NCI-H2227 (cell line): ENCODE data around the gene B4GALNT3.

Experiments
- DNase-seq: peaks from one replicate; lab custom pipeline; 2025; ENCODE audit not compliant: unreplicated experiment; lab: John Stamatoyannopoulos, UW

The B4GALNT3 gene

GRCh38 chr12:556498-556897 is 96.8 kb downstream of the B4GALNT3 start:
- DNase-seq, result no peak

GRCh38 chr12:558580-558979 is 98.8 kb downstream of the B4GALNT3 start:
- no peak for DNase-seq

DNA sequence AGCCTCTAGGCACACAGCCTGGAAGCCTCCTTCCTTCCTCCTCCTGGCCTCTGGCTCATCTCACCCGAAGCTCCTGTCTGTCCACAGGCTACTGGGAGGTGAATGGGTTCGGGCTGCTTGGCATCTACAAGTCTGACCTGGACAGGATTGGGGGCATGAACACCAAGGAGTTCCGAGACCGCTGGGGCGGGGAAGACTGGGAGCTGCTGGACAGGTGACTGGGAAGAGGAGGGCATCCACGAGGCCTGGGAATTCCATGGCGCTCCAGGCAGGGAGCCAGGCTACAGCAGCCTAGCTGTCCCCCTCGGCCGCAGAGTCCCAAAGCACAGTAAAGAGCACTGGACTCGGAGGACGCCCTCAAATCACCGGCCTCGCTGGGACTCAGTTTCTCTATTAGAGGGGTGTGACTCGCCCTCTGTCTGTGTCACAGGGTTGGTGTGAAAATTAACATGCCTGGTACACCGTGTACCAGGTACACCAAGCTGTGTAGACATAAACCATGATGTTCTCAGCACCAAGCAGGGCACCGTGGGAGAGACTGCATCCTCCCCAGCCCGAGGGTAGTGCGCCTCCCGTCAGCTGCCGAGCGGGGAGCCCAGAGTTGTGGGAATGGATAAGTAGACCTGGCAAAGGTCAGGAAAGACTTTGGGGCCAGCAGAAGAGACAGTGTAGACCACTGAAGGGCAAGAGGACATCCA is 99.6 kb downstream of the B4GALNT3 start:
- no peak for DNase-seq

DNA sequence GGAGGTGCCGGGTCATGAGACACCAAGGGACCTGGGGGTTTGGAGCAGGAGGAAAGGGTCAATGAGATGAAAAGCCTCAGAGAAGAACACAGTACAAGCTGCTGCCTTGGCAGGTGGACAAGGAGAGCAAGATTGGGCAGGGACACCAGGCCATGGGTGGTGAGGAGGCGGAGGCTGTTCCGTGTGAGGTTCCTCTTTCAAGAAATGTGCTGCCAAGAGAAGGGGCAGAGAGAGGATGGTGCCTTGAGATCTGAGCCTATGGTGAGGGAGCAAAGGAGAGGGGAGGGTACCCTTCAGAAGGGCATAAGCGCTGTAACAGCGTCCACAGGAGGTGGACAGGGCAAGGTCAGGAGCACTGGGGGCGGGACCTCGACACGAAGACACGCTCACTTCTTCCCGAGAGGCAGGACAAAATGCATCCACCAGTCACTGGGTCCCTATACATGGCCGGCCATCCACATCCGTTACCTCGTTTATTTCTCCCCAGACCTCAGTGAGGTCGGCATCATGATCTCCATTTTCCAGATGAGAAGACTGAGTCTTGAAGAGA is 100.2 kb downstream of the B4GALNT3 start:
- DNase-seq, result no peak

DNA sequence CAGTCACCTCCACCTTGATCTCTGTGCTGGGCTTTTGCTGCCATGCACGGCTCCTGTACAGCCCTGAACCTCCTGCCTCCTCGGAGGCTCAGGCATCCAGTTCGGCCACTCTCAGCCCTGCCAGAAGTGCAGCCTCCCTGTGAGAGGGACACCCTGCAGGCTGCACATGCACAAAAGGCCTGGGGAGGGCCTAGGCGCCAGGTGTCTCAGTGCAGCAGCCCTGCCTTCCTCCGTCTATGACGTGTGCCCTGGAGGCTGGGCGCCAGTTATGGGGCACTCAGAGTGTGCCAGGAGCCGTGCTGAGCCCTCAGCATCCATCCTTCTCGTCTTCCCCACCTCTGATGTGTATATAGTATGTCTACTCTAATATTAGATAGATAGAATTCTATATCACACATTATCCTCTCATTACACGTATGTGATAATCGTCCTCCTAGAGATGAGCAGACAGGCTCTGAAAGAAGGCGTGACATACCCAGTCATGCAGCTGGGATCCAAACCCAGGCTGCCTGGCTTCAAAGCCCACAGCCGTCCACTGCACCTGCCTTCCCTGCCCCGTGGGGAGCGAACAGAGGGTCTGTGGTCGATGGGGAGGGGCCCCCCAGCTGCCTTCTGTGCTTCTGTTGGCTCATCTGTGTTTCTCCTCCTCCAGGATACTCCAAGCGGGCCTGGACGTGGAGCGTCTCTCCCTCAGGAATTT is 101.1 kb downstream of the B4GALNT3 start:
- no peak for DNase-seq

- DNase-seq, result no peak
Measured at GRCh38 chr12:561391-561705, 101.6 kb downstream of the B4GALNT3 start.

DNA sequence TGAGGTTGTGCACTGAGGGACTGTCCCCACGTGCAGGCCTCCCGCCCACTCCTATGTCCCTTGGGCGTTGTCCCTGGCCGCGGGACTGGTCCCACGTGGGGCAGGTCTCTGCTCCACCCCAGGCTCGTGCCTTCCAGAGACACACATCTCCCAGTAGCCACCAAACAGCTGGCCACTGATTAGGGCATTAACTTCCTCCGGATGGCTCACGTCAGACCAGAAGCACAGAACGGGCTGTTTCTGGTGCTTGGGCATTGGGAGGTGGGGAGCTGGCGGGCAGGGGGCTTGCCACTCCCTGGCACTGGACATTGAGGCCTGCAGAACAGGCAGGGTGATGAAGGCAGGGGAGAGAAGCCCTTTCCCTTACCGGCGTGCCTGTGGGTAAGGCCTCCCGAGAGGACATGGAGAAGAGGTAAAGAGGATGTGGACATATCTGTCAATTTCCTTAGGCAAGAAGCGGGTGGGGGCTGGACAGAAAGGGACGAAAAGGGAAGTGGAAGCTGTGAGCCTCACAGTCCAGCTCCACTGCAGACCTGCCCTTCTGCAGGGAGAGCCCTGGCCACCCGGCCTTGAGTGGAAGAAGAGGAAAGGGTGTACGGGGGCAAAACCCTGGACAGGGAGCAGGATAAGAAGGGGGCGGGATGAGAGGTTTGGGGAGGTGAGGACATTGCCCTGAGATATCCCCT is 102.3 kb downstream of the B4GALNT3 start:
- no peak for DNase-seq

GRCh38 chr12:562634-563033 is 102.9 kb downstream of the B4GALNT3 start:
- no peak for DNase-seq

- no peak for DNase-seq
Measured at GRCh38 chr12:563250-563781, 103.6 kb downstream of the B4GALNT3 start.

DNA sequence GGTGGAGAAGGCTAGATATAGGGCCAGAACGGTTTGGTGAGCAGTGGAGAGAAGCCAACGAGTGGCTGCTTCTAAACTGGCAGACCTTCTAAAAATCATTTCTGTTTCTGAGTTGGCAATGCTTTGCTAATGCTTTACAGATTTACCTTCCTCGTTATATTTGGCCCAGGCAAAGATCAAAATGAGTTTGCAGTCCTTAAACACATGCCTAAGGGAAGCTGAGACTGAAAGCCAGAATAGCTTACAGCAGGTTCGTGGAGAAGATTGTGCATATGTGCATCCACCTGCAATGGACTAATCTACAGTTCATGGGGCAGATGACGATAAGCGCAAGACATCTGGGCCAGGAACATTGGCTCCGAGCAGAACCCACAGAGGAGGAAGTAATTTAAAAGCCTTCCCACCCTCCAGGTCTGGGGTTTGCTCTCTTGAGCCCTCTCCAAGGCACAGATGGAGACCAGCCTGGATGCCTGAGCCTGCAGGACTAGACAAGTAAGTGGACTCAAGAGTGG is 104.1 kb downstream of the B4GALNT3 start:
- no peak for DNase-seq

- DNase-seq, result no peak
Measured at GRCh38 chr12:565161-565560, 105.4 kb downstream of the B4GALNT3 start.

DNA sequence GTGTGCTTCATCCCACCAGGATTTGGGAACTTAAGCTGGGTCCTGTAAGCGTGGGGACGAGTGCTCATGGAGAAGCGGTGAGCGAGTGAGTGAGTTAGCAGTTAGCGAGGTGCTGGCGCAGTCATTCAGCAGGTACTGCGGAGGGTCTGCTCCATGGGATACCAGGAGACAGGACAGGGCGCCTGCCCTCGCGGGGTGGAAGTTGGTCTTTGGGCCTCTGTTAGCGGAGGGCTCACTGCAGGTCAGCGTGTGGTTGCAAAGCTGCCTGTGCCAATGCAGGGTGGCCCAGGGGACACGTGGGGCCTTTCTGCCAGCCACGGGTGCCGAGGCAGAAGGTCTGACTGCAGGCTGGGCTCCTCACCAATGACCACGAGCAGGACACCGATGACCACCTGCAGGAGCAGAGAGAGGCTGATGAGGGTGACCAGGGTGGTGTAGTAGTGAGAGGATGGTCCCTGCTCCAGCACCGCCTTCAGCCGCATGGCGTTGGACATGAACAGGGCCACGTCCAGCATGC is 105.9 kb downstream of the B4GALNT3 start:
- no peak for DNase-seq

DNA sequence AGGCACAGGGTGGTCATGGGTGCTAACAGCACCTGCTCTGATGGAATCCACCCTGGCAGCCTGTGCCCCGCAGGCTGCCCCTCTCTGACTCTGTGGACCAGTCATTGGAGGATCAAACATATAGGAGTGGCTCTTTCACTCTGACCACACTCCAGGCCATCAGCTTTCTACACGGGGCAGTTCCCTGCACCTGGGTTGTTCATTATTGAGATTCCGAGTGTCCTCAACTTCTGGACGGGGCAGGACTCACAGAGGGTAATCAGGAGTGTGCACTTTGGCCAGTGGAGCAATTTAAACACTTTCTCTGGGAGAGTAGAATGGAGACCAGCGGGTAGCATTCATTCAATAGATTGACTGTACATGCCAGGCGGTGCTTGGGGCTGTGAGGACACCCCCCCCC is 108.7 kb downstream of the B4GALNT3 start:
- DNase-seq, result no peak

DNA sequence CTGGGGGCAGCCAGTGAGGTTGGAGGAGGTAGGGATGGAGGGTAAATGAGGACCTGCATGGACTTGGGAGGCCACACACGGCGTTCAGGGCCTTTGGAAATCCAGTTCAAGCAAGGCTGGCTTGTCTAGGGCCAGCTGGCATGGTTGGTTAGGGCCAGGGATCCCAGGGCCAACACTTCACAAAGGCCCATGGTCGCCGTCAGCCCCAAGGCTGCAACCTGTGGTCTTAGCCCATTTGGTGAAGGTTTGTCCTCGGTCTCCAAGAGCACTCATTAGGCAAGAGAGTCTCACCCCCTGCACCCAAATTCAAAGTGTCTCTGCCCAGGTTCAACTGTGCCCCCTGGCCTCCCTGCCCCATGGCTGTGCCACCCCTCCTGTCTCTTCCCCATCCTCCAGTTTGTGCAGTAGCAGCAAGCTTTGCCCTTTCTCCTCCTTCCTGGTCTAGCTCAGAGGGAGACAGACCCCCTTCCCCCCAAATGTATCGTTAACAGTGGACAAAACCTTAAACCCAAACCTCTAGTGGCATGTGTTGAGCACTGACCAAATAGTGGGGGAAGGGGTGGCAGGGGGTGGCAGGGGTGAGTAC is 109.4 kb downstream of the B4GALNT3 start:
- DNase-seq, result no peak

GRCh38 chr12:569803-570434 is 110.2 kb downstream of the B4GALNT3 start:
- DNase-seq, result peak; percentile 73

- DNase-seq, result peak; percentile 2
Measured at GRCh38 chr12:570435-570920, 110.7 kb downstream of the B4GALNT3 start.

GRCh38 chr12:570921-571794 is 111.4 kb downstream of the B4GALNT3 start:
- DNase-seq, result peak; percentile 2

DNA sequence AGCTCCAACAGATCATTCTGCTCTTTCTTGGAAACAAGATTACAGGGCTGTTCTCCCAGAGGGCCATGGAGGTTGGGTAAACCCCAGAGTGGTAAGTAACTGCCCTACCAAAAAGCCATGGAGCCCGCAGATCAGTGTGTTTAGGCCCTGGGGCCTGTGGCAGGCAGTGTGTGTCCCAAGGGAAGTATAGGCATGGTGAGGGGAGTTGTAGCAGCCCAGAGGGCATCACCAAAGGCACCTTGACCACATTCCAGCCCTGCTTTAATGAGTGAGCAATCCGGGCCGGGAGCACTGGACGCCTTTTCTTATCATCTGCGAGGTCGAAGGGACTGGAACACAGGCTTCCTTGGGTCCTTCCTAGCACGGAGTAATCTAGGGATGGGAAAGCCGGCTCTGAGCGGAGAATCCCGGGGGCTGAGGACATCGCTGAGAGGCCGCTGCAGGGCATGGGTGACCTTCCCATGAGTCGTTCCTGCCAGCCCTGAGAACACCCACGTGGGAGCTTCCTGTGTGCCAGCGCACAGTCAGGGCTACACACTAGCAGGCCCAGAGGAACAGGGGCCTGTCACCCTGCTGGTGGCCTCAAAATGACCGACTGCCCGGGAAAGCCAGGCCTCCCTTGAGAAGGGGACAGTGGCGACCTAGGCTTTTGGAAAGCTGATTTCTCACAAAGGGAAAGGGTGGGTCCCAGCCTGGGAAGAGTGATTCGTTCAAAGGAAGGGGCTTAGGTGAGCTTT is 112.2 kb downstream of the B4GALNT3 start:
- no peak for DNase-seq

GRCh38 chr12:572532-572899 is 112.8 kb downstream of the B4GALNT3 start:
- no peak for DNase-seq
